HepG2 (cell line): ENCODE results near the gene CFAP221. TPM values are rescaled to one million over a fixed set of nuclear protein-coding genes. Genes with fewer than 3 reads are reported as not detected.

Source experiments
- CREB1 ChIP-seq, 2 experiments: fragments of 450-650 bp in 1 of 2; IDR thresholded peaks; 2 replicates each; pipeline ENCODE4 v1.6.1; 2016 to 2017; ENCODE audit warnings: control low read depth in 1 of 2, mild to moderate bottlenecking in 1 of 2, missing compliant biosample characterization in 1 of 2, missing genetic modification characterization in 1 of 2
- GFI1 ChIP-seq: sonication (generic); formaldehyde crosslinking; IDR thresholded peaks from 2 replicates; pipeline ENCODE4 v1.5.0; 2020; ENCODE audit warnings: missing genetic modification reagents, mild to moderate bottlenecking, borderline replicate concordance
- HDAC1 ChIP-seq: sonication (generic); formaldehyde crosslinking; IDR thresholded peaks from 2 replicates; pipeline ENCODE4 v1.5.1; 2020; ENCODE audit warnings: mild to moderate bottlenecking, missing genetic modification reagents
- KDM4B ChIP-seq: sonication (generic); formaldehyde crosslinking; IDR thresholded peaks from 2 replicates; pipeline ENCODE4 v1.4.0; 2020; ENCODE audit warnings: missing genetic modification reagents
- NCOA5 ChIP-seq: sonication (generic); formaldehyde crosslinking; IDR thresholded peaks from 2 replicates; pipeline ENCODE4 v1.4.0; 2020; ENCODE audit warnings: missing genetic modification reagents
- NFAT5 ChIP-seq: sonication (generic); formaldehyde crosslinking; IDR thresholded peaks from 2 replicates; pipeline ENCODE4 v1.4.0; 2020; ENCODE audit warnings: missing genetic modification reagents
- NR2F6 ChIP-seq, 2 experiments: IDR thresholded peaks; 2 replicates each; pipeline ENCODE4 v1.6.1; 2016; ENCODE audit warnings: antibody characterized with exemption in 1 of 2, mild to moderate bottlenecking in 1 of 2
- PCBP1 ChIP-seq: fragments of 200-400 bp; formaldehyde crosslinking; IDR thresholded peaks from 2 replicates; pipeline ENCODE4 v1.6.1; 2017; ENCODE audit warnings: mild to moderate bottlenecking, low read depth, low read length, borderline replicate concordance
- POLR2A ChIP-seq, 2 experiments: IDR thresholded peaks; 2 replicates each; pipeline ENCODE4 v1.6.1; 2011; ENCODE audit warnings: low read depth in 2 of 2, low read length in 2 of 2, mild to moderate bottlenecking in 1 of 2, moderate library complexity in 1 of 2; ENCODE audit not compliant: insufficient read depth in 1 of 2
- RFXAP ChIP-seq: sonication (generic); formaldehyde crosslinking; IDR thresholded peaks from 2 replicates; pipeline ENCODE4 v1.4.0; 2020; ENCODE audit warnings: missing genetic modification reagents, borderline replicate concordance
- RNF2 ChIP-seq: fragments of 450-650 bp; conservative IDR thresholded peaks from 2 replicates; pipeline ENCODE4 v1.6.1; 2016; ENCODE audit warnings: low read depth
- SALL1 ChIP-seq: sonication (generic); formaldehyde crosslinking; IDR thresholded peaks from 2 replicates; pipeline ENCODE4 v1.8.0; 2022; ENCODE audit warnings: mild to moderate bottlenecking, missing genetic modification reagents
- SP2 ChIP-seq: sonication (generic); formaldehyde crosslinking; IDR thresholded peaks from 2 replicates; pipeline ENCODE4 v1.5.1; 2020; ENCODE audit warnings: mild to moderate bottlenecking, missing genetic modification reagents
- STAG1 ChIP-seq: sonication (generic); formaldehyde crosslinking; IDR thresholded peaks from 2 replicates; pipeline ENCODE4 v1.4.0; 2020; ENCODE audit warnings: missing genetic modification reagents
- TAF1 ChIP-seq: sonication (generic); formaldehyde crosslinking; IDR thresholded peaks from 2 replicates; pipeline ENCODE4 v1.4.0; 2020; ENCODE audit warnings: missing genetic modification reagents
- TARDBP ChIP-seq: sonication (generic); formaldehyde crosslinking; IDR thresholded peaks from 2 replicates; pipeline ENCODE4 v1.8.0; 2022; ENCODE audit warnings: mild to moderate bottlenecking, missing genetic modification reagents
- XRCC5 ChIP-seq: fragments of 200-400 bp; formaldehyde crosslinking; optimal IDR thresholded peaks from 2 replicates; pipeline ENCODE3; 2017; ENCODE audit warnings: mild to moderate bottlenecking, low read length
- YY1 ChIP-seq: IDR thresholded peaks from 2 replicates; pipeline ENCODE4 v1.6.1; 2011; ENCODE audit warnings: low read length, low read depth, moderate library complexity, mild to moderate bottlenecking; ENCODE audit not compliant: insufficient read depth, insufficient replicate concordance
- ZMYM4 ChIP-seq: sonication (generic); formaldehyde crosslinking; IDR thresholded peaks from 2 replicates; pipeline ENCODE4 v1.8.1; 2023; ENCODE audit warnings: mild to moderate bottlenecking, missing genetic modification reagents
- ZNF20 ChIP-seq: sonication (generic); formaldehyde crosslinking; IDR thresholded peaks from 2 replicates; pipeline ENCODE4 v1.4.0; 2020; ENCODE audit warnings: mild to moderate bottlenecking, moderate library complexity, missing genetic modification reagents
- ZNF253 ChIP-seq: sonication (generic); formaldehyde crosslinking; IDR thresholded peaks from 2 replicates; pipeline ENCODE4 v1.8.0; 2022; ENCODE audit warnings: mild to moderate bottlenecking, missing genetic modification reagents, borderline replicate concordance
- ZNF331 ChIP-seq: sonication (generic); formaldehyde crosslinking; IDR thresholded peaks from 2 replicates; pipeline ENCODE4 v1.4.0; 2020; ENCODE audit warnings: missing genetic modification reagents
- ZNF451 ChIP-seq: sonication (generic); formaldehyde crosslinking; IDR thresholded peaks from 2 replicates; pipeline ENCODE4 v1.5.0; 2020; ENCODE audit warnings: mild to moderate bottlenecking, missing genetic modification reagents
- ZNF503 ChIP-seq: sonication (generic); formaldehyde crosslinking; IDR thresholded peaks from 2 replicates; pipeline ENCODE4 v1.4.0; 2020; ENCODE audit warnings: missing genetic modification reagents
- ZNF737 ChIP-seq: sonication (generic); formaldehyde crosslinking; IDR thresholded peaks from 2 replicates; pipeline ENCODE4 v1.5.0; 2020; ENCODE audit warnings: missing genetic modification reagents, mild to moderate bottlenecking, borderline replicate concordance
- ZNF772 ChIP-seq: sonication (generic); formaldehyde crosslinking; IDR thresholded peaks from 2 replicates; pipeline ENCODE4 v1.5.0; 2020; ENCODE audit warnings: mild to moderate bottlenecking, missing genetic modification reagents
- polyA plus RNA-seq, 8 experiments: library from polyadenylated mRNA; depleted of rRNA in 3 of 8; stranded (reverse) in 7 of 8; unstranded in 1 of 8; fragments of >200 nt; fragmentation: Illumina TruSeq in 4 of 8; extraction: Trizol in 4 of 8; gene quantifications; 2 replicates each; pipeline versions ENCODE4 v1.2.1 to v1.2.3, GENCODE V29; 2011 to 2016; ENCODE audit warnings: low read depth in 4 of 8, missing spikeins in 1 of 8, mixed read lengths in 1 of 8; ENCODE audit not compliant: insufficient read depth in 1 of 8
- total RNA-seq, 5 experiments: library from RNA; depleted of rRNA; stranded (reverse); fragments of >200 nt; fragmentation: Illumina TruSeq; extraction: Trizol; gene quantifications; 2 replicates each; pipeline ENCODE4 v1.2.3, GENCODE V29; 2016; ENCODE audit warnings: low read depth in 1 of 5

The CFAP221 gene
- total and polyA plus RNA-seq, 2 of the 13 experiments (the other 11 are each of a cell fraction or from before 2014, with no cell fraction given): not detected

- TF ChIP-seq ZNF503 (CRISPR knock-in tag): no peak
- peak; percentile 42; the same call in 1 of the 2 replicates for TF ChIP-seq PCBP1
- peak; percentile 61 for TF ChIP-seq XRCC5
- TF ChIP-seq ZNF253 (CRISPR knock-in tag): no peak
- TF ChIP-seq SALL1: no peak; the same call in 1 of the 2 replicates
- no peak for TF ChIP-seq POLR2A (IDR thresholded peaks at IDR 0.05; ENCODE audit: insufficient read depth in 1 of 2, low read depth in 2 of 2, low read length in 2 of 2)
- TF ChIP-seq NFAT5: no peak
- TF ChIP-seq SP2 (CRISPR knock-in tag): no peak; the same call in 1 of the 2 replicates
- no peak for TF ChIP-seq ZNF331
- TF ChIP-seq YY1: no peak
- TF ChIP-seq RFXAP (CRISPR knock-in tag): no peak
- no peak for TF ChIP-seq CREB1 (IDR thresholded peaks at IDR 0.05)
- TF ChIP-seq CREB1 (CRISPR knock-in tag; IDR thresholded peaks at IDR 0.05): no peak
- TF ChIP-seq RNF2: no peak
- TF ChIP-seq TAF1 (CRISPR knock-in tag): no peak
- TF ChIP-seq ZNF737 (CRISPR knock-in tag): no peak
- TF ChIP-seq ZNF20 (CRISPR knock-in tag): no peak
- no peak for TF ChIP-seq ZNF451 (CRISPR knock-in tag)
- no peak for TF ChIP-seq KDM4B
- peak; percentile 46; the same call in 1 of the 2 replicates for TF ChIP-seq ZMYM4 (CRISPR knock-in tag)
- TF ChIP-seq TARDBP (CRISPR knock-in tag): no peak
- TF ChIP-seq GFI1 (CRISPR knock-in tag): no peak; the same call in 1 of the 2 replicates
- TF ChIP-seq STAG1: no peak
- no peak for TF ChIP-seq NCOA5
- no peak for TF ChIP-seq ZNF772 (CRISPR knock-in tag)
- TF ChIP-seq HDAC1 (CRISPR knock-in tag): peak; percentile 63; the same call in 1 of the 2 replicates
- TF ChIP-seq NR2F6 (IDR thresholded peaks at IDR 0.05): 0 out of 2 replicates have a peak, but pooled peaks have one; percentile 22
- TF ChIP-seq NR2F6 (CRISPR knock-in tag; IDR thresholded peaks at IDR 0.05): no peak
These were observed 133.9 kb downstream of the CFAP221 start (continued) for GRCh38 chr2:119678021-119678656.
